Activated B cell treated with CpG ODN at 0.5 μM for 24 hours (primary cell): ENCODE measurements around the gene GORAB. TPM values are rescaled to one million over a fixed set of nuclear protein-coding genes. Genes with fewer than 3 reads are reported as not detected.

Experiments
- ATAC-seq: fragments of 200-7000 bp; cut with Tn5 transposase; one replicate; pipeline ENCODE4 v1.10.0; 2021; ENCODE audit warnings: low read depth, mild to moderate bottlenecking, moderate library complexity
- CTCF ChIA-PET: fragments of 350-600 bp; sonication (Branson Sonifier 250); formaldehyde crosslinking; loops from one replicate; lab custom pipeline; 2021; ENCODE audit warnings: antibody characterized with exemption; lab: Charles Lee
- POLR2A ChIA-PET: fragments of 350-600 bp; sonication (Branson Sonifier 250); formaldehyde crosslinking; loops from one replicate; lab custom pipeline; 2021; ENCODE audit warnings: antibody characterized with exemption; lab: Charles Lee
- DNase-seq: peaks from one replicate; pipeline ENCODE4 v3.0.0; 2022
- H3K27ac Mint-ChIP-seq: one replicate; pipeline ENCODE4 v1.8.0; 2020; ENCODE audit warnings: mixed read lengths
- H3K27me3 Mint-ChIP-seq: one replicate; pipeline ENCODE4 v1.8.0; 2021; ENCODE audit warnings: mixed read lengths
- H3K36me3 Mint-ChIP-seq: one replicate; pipeline ENCODE4 v1.8.0; 2021; ENCODE audit warnings: low read depth, mixed read lengths
- H3K4me1 Mint-ChIP-seq: one replicate; pipeline ENCODE4 v1.8.0; 2021; ENCODE audit warnings: mixed read lengths
- H3K4me3 Mint-ChIP-seq: one replicate; pipeline ENCODE4 v1.8.0; 2020; ENCODE audit warnings: mild to moderate bottlenecking, mixed read lengths
- H3K9me3 Mint-ChIP-seq: one replicate; pipeline ENCODE4 v1.8.0; 2020; ENCODE audit warnings: mixed read lengths
- intact Hi-C: fragments of 100-400 bp; cut with micrococcal nuclease; formaldehyde crosslinking; loops from one replicate; pipeline ENCODE4 v1.15.1; 2024
- total RNA-seq: library from RNA; stranded (reverse); gene quantifications from 2 replicates; pipeline ENCODE4 v1.2.3, GENCODE V29; 2022
- TF ChIP-seq, protein P1 (sequence below): fragments of 200-600 bp; IDR thresholded peaks from one replicate; pipeline ENCODE4 v1.8.0; 2022; ENCODE audit warnings: antibody characterized with exemption, mild to moderate bottlenecking

The GORAB gene
- total RNA-seq, 1 donor from 2014 or later = 20.0 TPM

DNA sequence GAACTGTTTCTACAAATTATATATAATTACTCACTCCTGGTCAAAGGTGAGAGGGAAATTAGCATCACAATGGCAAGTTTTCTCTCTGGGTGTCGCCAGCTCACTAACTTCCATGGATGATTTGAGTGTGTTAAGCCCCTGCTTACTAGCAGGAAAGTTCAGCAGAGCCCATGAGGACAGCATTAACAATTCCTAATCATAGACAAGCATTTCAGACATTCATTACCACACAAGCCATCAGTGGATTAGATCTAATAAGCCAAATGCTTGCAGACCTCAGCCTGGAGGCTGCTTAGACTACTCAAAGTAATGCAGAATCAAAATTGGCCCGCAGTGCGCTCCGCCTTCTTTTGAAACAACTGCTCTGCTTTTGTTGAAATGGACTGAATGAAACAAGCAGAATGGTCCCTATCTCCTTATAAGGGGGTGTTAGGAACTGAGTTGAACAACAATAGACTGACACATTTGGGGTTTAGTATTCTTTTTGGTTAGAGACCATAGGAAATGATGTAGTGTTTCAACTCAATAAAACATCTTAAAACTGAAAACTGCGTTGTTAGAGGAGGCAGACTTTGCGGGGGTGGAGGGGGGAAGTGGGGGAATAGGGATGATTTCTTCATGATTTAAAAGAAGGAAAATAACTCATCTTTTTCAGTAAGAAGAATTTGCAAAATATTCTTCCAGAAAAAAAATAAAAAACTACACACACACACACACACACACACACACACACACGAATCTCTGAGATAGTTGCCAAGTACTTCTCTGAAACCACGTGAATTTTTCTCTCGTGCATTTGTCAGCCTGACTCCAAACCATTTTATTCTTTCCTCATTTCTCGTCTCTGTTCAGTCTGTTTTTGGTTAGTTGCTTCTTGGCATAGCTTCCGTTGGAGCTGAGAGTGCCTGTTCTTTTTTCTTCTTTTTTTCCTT is 54.6 kb downstream of the GORAB start:
- ATAC-seq (no peak), DNase-seq (no peak)
- intact Hi-C loops = no loop called here
- H3K4me3 Mint-ChIP-seq = no peak overlapping the region
- H3K27ac Mint-ChIP-seq = no peak overlapping the region
- H3K4me1 Mint-ChIP-seq = no peaks in the 10 kb centered on the region
- no peaks in the 10 kb centered on the region for H3K9me3 Mint-ChIP-seq
- ChIA-PET POLR2A (no interaction called here), CTCF (no interaction called here)
- no peaks in the 10 kb centered on the region for H3K36me3 Mint-ChIP-seq
- TF ChIP-seq, protein P1, sequence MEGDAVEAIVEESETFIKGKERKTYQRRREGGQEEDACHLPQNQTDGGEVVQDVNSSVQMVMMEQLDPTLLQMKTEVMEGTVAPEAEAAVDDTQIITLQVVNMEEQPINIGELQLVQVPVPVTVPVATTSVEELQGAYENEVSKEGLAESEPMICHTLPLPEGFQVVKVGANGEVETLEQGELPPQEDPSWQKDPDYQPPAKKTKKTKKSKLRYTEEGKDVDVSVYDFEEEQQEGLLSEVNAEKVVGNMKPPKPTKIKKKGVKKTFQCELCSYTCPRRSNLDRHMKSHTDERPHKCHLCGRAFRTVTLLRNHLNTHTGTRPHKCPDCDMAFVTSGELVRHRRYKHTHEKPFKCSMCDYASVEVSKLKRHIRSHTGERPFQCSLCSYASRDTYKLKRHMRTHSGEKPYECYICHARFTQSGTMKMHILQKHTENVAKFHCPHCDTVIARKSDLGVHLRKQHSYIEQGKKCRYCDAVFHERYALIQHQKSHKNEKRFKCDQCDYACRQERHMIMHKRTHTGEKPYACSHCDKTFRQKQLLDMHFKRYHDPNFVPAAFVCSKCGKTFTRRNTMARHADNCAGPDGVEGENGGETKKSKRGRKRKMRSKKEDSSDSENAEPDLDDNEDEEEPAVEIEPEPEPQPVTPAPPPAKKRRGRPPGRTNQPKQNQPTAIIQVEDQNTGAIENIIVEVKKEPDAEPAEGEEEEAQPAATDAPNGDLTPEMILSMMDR = no peak
- peaks cover 17% of the 10 kb centered on the region for H3K27me3 Mint-ChIP-seq

DNA sequence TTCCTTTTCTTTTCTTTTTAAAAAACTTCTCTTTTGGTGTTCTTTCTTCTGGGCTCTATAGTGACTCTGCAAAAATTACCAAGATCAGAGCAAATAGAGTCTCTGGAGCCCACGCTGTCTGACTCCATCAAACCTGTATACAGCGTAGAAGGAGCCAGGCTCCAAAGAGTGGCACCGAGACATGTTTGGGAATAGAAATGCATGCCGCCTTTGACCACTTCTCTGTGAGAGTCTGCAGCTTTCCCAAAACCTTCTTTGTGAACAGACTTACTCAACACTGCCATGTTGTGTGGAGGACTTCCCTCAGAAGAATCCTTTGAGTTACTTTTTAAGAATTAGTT is 55.3 kb downstream of the GORAB start:
- Mint-ChIP-seq H3K9me3 (no peaks in the 10 kb centered on the region), H3K27ac (no peak overlapping the region), H3K4me3 (no peak overlapping the region), H3K4me1 (no peaks in the 10 kb centered on the region), H3K27me3 (peaks cover 22% of the 10 kb centered on the region), H3K36me3 (no peaks in the 10 kb centered on the region)
- intact Hi-C loops = no loop called here
- POLR2A ChIA-PET = no interaction called here
- TF ChIP-seq, protein P1 = no peak
- ATAC-seq (no peak), DNase-seq (no peak)
- CTCF ChIA-PET = no interaction called here

DNA sequence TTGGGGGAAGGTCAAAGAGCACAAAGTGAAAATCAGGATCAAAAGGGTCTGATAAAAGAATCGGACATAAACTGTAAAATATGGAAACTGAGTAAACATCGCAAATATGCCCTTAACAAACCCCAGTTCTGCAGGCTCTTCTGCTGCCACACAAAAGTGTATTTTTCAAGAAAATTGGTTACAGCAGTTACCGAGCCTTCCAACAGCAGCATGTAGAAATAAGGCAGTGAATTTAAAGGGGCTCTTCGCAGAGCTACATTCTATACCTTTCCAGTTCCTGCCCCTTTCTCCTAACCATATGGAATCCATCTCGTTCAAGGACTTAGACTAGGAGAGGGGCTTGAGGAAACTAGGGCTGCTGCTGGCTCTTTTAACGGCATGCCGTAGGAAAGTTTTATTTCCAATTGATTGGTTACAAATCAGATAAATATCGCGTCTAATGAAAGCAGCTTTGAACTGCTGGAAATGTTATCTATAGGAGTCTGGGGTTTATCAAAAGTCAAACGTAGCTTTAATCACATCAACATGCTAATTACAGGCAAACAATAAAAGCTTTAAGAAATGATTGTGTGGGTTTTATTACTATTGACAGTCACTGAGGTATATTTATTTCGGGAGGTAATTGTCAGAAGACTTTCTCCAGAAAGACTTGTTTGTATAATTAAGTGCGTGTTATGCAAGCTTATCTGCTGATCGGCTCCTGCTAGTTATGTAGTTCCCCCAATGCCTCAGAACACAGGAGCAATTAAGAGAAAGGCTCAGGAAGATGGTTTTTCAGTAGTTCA is 59.1 kb downstream of the GORAB start:
- ChIA-PET CTCF (no interaction called here), POLR2A (no interaction called here)
- no peak for DNase-seq
- no peaks in the 10 kb centered on the region for H3K36me3 Mint-ChIP-seq
- H3K27me3 Mint-ChIP-seq = peaks cover 25% of the 10 kb centered on the region
- TF ChIP-seq, protein P1 = no peak
- intact Hi-C loops = no loop called here
- ATAC-seq = no peak
- H3K27ac Mint-ChIP-seq = no peak overlapping the region
- peaks cover 3% of the 10 kb centered on the region for H3K9me3 Mint-ChIP-seq
- H3K4me1 Mint-ChIP-seq = no peaks in the 10 kb centered on the region
- no peak overlapping the region for H3K4me3 Mint-ChIP-seq

DNA sequence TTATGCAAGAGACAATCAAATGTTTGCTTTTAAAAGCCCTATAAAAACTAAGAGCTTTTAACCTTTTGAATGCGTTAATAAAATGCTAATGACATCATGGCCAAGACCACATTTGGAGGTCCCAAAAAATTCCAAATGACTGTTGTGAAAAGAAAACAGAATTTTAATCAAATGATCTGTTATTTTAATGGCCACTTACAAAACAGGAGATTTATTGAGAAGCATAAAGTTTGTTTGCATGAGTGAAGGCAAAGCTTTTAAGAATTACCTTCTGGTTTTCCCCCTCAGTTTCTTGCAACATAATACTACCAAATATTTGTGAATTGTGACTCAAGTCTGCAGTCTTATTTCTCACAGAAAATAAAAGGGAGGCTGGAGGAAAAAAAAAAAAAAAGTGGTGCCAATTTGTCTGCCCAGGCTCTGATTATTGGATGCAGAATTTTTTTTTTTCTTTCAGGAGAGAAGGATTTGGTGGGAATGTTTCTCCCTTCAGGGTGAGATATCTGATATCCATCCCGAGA is 60.7 kb downstream of the GORAB start:
- TF ChIP-seq, protein P1 = no peak
- H3K36me3 Mint-ChIP-seq = no peaks in the 10 kb centered on the region
- ATAC-seq = no peak
- DNase-seq = no peak
- CTCF ChIA-PET = no interaction called here
- H3K27me3 Mint-ChIP-seq = peaks cover 25% of the 10 kb centered on the region
- no peaks in the 10 kb centered on the region for H3K4me1 Mint-ChIP-seq
- POLR2A ChIA-PET = no interaction called here
- intact Hi-C loops = no loop called here
- H3K27ac Mint-ChIP-seq = no peak overlapping the region
- no peak overlapping the region for H3K4me3 Mint-ChIP-seq
- peaks cover 13% of the 10 kb centered on the region for H3K9me3 Mint-ChIP-seq
